GM12864 (cell line): Measurements from ENCODE around the gene HMG20B.

Experiments used
- DNase-seq: peaks from one replicate; pipeline ENCODE4 v3.0.0-alpha.2; 2011; ENCODE audit warnings: low read depth
- H3K4me3 ChIP-seq: 2 replicates; pipeline ENCODE4 v1.5.1; 2011; ENCODE audit warnings: mild to moderate bottlenecking, low read depth, low read length, control low read depth
- TF ChIP-seq, protein P1 (sequence below): IDR thresholded peaks from 2 replicates; pipeline ENCODE4 v1.5.1; 2011; ENCODE audit warnings: low read depth, mild to moderate bottlenecking, moderate library complexity, low read length, control low read depth, inconsistent platforms; ENCODE audit errors: missing control alignments

Gene HMG20B

DNA sequence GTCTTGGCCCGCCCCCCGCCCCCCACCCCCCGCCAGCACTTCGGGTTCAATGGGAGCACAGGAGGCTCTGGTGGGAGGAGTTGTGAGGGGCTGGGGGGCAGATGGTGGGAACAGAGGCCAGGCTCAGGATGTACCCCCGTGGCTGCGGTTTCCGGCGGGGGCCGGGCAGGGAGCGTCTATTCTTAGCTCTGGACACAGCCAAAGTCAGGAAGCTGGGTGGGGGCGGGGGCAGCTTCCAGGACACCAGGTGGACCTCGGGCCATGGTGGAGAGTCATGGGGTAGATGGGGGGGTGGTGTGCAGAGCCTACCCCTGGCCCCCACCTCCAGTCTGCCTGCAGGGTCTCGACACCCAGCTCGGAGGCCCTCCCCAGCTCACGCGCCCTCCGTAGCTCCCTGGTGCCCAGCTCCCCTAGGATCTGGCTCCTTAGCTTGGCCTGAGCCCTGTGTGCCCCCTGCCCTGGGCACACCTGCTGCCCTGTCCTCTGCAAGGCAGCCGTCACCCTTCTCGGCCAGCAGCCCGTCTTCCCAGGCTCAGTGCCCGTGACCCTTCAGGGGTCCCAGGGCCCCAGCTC lies 36.1 kb downstream of the HMG20B start:
- no peak for DNase-seq
- no peak overlapping the region for H3K4me3 ChIP-seq
- TF ChIP-seq, protein P1, sequence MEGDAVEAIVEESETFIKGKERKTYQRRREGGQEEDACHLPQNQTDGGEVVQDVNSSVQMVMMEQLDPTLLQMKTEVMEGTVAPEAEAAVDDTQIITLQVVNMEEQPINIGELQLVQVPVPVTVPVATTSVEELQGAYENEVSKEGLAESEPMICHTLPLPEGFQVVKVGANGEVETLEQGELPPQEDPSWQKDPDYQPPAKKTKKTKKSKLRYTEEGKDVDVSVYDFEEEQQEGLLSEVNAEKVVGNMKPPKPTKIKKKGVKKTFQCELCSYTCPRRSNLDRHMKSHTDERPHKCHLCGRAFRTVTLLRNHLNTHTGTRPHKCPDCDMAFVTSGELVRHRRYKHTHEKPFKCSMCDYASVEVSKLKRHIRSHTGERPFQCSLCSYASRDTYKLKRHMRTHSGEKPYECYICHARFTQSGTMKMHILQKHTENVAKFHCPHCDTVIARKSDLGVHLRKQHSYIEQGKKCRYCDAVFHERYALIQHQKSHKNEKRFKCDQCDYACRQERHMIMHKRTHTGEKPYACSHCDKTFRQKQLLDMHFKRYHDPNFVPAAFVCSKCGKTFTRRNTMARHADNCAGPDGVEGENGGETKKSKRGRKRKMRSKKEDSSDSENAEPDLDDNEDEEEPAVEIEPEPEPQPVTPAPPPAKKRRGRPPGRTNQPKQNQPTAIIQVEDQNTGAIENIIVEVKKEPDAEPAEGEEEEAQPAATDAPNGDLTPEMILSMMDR = no peak

DNA sequence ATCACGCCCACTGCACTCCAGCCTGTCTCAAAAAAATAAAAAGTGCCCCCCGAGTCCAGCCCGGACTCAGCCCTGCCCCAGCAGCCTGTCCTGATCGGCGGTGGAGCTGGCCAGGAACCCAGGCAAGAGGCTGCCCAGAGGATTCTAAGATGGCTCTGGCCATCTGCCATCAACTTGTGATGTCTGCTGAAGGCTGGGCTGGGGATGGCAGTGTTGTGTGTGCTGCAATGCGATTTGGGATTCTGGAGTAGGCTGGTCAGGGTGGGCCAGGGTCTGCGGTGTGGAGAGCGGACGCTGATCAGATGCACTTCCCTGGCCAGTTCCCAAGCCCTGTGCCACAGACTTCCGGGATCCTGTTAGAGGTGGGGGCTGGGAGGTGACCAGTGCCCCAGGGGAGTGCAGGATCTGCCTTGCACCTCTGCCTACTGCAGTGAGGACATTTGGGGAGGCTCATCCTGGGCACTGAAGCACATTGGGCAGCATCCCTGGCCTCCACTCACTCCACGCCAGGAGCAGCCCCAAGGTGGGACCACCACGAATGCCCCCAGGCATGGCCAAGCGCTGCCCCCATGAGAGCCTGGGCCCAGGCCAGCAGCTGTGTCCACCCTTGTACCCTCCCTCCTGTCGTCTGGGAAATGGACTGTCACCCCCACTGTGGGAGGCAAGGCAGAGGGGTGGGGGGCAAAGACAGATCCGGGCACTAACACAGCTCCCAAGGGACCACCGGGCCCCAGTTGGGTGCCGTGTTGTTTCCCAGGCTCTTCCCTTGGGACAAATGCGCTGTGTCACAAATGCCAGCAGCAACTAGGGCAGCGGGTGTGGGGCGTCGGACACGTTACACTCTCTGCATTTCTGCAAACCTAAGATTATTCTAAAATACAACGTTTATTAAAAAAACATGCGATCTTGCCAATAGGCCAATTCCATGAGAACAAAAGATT lies 37.3 kb downstream of the HMG20B start:
- TF ChIP-seq, protein P1 = no peak
- H3K4me3 ChIP-seq = no peak overlapping the region
- DNase-seq = no peak

GRCh38 chr19:3610745-3611717 lies 38.3 kb downstream of the HMG20B start:
- no peak overlapping the region for H3K4me3 ChIP-seq
- TF ChIP-seq, protein P1 = no peak
- no peak for DNase-seq

GRCh38 chr19:3611841-3612240 lies 39.1 kb downstream of the HMG20B start:
- no peak overlapping the region for H3K4me3 ChIP-seq
- DNase-seq = no peak
- TF ChIP-seq, protein P1 = no peak

DNA sequence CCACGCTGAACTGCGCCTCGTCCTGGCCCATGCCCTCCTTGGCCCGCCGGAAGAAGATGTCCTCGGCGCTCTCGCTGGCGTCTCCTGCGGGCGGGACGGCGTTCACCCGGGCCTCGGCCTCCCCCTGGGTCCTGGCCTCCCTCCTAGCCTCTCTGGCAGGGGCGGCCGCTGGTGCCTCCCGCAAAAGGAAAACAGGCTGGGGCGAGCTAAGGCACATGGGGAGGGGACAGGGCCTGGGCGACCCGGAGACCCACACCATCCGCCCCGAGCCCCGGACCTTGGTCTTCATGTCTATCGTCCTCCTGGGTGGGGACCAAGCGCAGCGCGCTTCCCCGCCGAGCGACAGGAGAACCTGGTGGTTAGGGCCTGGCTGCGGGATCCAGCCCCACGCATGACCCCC lies 39.6 kb downstream of the HMG20B start:
- DNase-seq = no peak
- TF ChIP-seq, protein P1 = no peak

DNA sequence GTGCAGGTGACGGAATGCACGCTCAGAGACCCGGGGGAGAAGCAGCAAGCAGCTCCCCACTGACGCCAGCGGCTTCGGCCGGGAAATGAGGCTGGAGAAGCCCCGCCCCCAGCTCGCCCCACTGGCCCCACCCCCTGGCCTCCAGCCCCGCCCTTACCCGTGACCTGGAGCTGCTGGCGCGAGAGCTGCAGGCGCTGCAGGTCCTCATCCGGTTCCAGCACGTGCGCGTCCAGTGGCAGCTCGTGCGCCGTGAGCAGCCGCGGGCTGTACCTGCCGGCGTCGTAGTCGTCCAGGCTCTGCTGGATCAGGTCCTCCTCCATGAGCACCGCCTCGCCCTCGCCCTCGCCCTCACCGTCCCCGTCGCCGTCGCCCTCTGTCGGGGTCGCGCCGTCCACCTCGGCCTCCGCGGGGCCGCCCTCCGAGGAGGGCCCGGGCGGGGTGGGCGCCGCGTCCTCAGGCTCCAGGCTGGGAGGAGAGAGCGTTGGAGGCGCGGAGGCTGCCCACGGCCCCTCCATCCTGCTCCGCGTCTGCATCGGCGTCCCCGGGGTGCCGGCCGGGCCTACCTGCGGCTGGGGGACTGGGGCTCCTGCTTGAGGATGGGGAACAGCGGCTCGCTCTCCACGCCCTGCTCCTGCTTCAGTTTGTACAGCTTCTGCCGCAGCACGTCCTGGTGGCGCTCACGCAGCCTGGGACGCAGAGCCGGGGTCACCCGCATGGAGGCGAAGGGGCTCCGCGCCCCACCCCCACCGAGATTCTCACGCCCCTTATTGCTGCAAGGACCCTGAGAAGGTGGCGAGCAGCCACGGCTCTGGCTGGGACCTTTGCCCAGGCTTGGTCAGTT lies 40.4 kb downstream of the HMG20B start:
- no peak overlapping the region for H3K4me3 ChIP-seq
- DNase-seq = no peak
- TF ChIP-seq, protein P1 = no peak

More for the DNA sequence above, 39.6 kb downstream of the HMG20B start:
- H3K4me3 ChIP-seq = no peak overlapping the region
